IPS-20b (cell line): ENCODE data around the gene NR6A1.

Source experiments
- H3K27ac ChIP-seq: one replicate; pipeline ENCODE4 v1.5.1; 2013; ENCODE audit warnings: low read length
- H3K27me3 ChIP-seq: 2 replicates; pipeline ENCODE4 v1.6.1; 2013; ENCODE audit warnings: mild to moderate bottlenecking, low read length, inconsistent platforms; ENCODE audit not compliant: insufficient read depth
- H3K36me3 ChIP-seq: 2 replicates; pipeline ENCODE4 v1.6.1; 2013; ENCODE audit warnings: low read depth, mild to moderate bottlenecking, inconsistent platforms, low read length, moderate library complexity; ENCODE audit not compliant: insufficient read depth
- H3K4me1 ChIP-seq: 2 replicates; pipeline ENCODE4 v1.6.1; 2013; ENCODE audit warnings: mild to moderate bottlenecking, control low read depth, inconsistent platforms, low read length, moderate library complexity; ENCODE audit not compliant: insufficient read depth
- H3K4me3 ChIP-seq: 2 replicates; pipeline ENCODE4 v1.5.1; 2013; ENCODE audit warnings: mild to moderate bottlenecking, low read length, inconsistent platforms
- H3K9ac ChIP-seq: 2 replicates; pipeline ENCODE4 v1.6.1; 2013; ENCODE audit warnings: low read depth, mild to moderate bottlenecking, inconsistent platforms, low read length, moderate library complexity
- H3K9me3 ChIP-seq: 2 replicates; pipeline ENCODE4 v1.6.1; 2013; ENCODE audit warnings: mild to moderate bottlenecking, low read depth, low read length, inconsistent platforms; ENCODE audit not compliant: insufficient read depth

The NR6A1 gene

GRCh38 chr9:124541824-124542223, 229.3 kb downstream of the NR6A1 start:
- Histone ChIP-seq H3K4me1 (peaks cover 4% of the 10 kb centered on the region; the same call in 1 of the 2 replicates), H3K9me3 (no peaks in the 10 kb centered on the region), H3K27me3 (no peaks in the 10 kb centered on the region), H3K27ac (no peak overlapping the region), H3K4me3 (no peak overlapping the region), H3K9ac (no peak overlapping the region), H3K36me3 (peaks cover 63% of the 10 kb centered on the region)

- Histone ChIP-seq H3K4me3 (no peak overlapping the region), H3K4me1 (no peaks in the 10 kb centered on the region), H3K9ac (no peak overlapping the region), H3K9me3 (no peaks in the 10 kb centered on the region), H3K36me3 (peaks cover 75% of the 10 kb centered on the region), H3K27ac (no peak overlapping the region), H3K27me3 (no peaks in the 10 kb centered on the region)
Observed at GRCh38 chr9:124537926-124538325, 233.2 kb downstream of the NR6A1 start.

DNA sequence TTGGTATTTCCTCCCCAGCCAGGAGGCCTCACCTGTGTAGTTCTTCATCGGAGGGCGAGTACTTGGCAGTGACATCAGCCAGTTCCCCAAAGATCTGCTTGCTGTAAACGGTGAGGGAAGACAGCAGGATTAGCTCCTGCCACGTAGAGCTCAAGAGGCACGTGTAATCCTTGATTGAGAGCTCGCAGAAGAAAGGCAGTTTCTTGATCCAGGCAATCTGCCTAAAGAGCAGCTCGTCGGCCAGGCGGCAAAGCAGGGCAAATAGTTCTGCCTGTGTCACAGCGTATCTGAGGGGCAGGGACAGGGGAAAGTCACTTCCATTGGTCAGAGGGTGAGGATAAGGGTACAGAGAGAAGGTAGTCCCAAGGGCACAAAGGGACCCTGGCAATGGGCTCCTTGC, 235.3 kb downstream of the NR6A1 start:
- no peak overlapping the region for H3K9ac ChIP-seq
- no peak overlapping the region for H3K27ac ChIP-seq
- H3K36me3 ChIP-seq, result peaks cover 82% of the 10 kb centered on the region
- H3K4me3 ChIP-seq, result no peak overlapping the region
- H3K27me3 ChIP-seq, result no peaks in the 10 kb centered on the region
- H3K9me3 ChIP-seq, result no peaks in the 10 kb centered on the region
- H3K4me1 ChIP-seq, result no peaks in the 10 kb centered on the region

- H3K4me1 ChIP-seq, result no peaks in the 10 kb centered on the region
- H3K27ac ChIP-seq, result no peak overlapping the region
- peaks cover 77% of the 10 kb centered on the region for H3K36me3 ChIP-seq
- H3K9ac ChIP-seq, result no peak overlapping the region
- no peaks in the 10 kb centered on the region for H3K9me3 ChIP-seq
- H3K27me3 ChIP-seq, result no peaks in the 10 kb centered on the region
- H3K4me3 ChIP-seq, result no peak overlapping the region
Observed at GRCh38 chr9:124532897-124533296, 238.2 kb downstream of the NR6A1 start.

GRCh38 chr9:124531115-124531514, 240.0 kb downstream of the NR6A1 start:
- H3K4me1 ChIP-seq, result no peaks in the 10 kb centered on the region
- no peaks in the 10 kb centered on the region for H3K27me3 ChIP-seq
- no peaks in the 10 kb centered on the region for H3K9me3 ChIP-seq
- H3K36me3 ChIP-seq, result peaks cover 86% of the 10 kb centered on the region
- no peak overlapping the region for H3K27ac ChIP-seq
- no peak overlapping the region for H3K9ac ChIP-seq
- H3K4me3 ChIP-seq, result no peak overlapping the region

DNA sequence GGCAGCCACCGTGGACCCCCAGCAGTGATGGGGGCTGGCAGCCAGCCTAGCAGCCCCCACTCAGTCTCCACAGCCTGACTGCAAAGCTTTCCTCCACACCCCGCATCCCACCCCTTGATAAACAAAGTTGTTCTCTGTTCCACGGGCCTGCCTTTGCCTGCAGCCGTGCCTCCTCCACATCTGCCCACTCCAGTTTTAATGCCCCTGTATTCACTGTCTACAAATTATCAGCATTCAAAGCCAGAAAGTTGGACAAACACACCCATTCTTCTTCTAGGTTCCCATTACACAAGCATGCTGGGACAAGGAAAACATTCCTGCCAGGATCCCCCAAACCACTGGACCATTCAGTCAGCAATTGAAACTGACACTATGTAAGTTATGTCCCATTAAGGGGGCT, 240.9 kb downstream of the NR6A1 start:
- Histone ChIP-seq H3K27me3 (no peaks in the 10 kb centered on the region), H3K9ac (no peak overlapping the region), H3K4me3 (no peak overlapping the region), H3K36me3 (peaks cover 83% of the 10 kb centered on the region; the same call in 1 of the 2 replicates), H3K4me1 (no peaks in the 10 kb centered on the region), H3K27ac (no peak overlapping the region), H3K9me3 (no peaks in the 10 kb centered on the region)

DNA sequence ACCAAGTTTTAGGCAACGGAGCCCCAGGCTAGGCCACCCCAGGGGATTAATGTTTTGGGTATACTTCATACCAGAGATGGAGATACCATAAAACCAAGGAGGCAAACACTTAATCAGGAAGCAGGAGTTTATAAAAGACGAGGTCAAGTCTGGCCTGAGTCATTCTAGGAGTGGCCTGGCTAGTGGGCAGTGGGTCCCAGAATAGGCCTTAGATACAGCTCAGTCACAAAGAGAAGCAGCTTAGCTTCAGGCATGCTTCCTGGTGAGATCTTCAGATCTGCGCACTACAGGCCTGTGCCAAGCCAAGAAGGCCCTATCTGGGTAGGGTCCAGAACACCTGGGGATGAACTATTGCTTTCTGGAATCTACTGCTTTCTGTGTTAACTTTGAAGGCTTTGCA, 243.3 kb downstream of the NR6A1 start:
- Histone ChIP-seq H3K27me3 (no peaks in the 10 kb centered on the region), H3K27ac (no peak overlapping the region), H3K4me1 (no peaks in the 10 kb centered on the region), H3K36me3 (peaks cover 74% of the 10 kb centered on the region; the same call in 1 of the 2 replicates), H3K9ac (no peak overlapping the region), H3K9me3 (no peaks in the 10 kb centered on the region), H3K4me3 (no peak overlapping the region)

- Histone ChIP-seq H3K4me1 (no peaks in the 10 kb centered on the region), H3K27ac (no peak overlapping the region), H3K27me3 (no peaks in the 10 kb centered on the region), H3K9ac (no peak overlapping the region), H3K9me3 (no peaks in the 10 kb centered on the region), H3K4me3 (no peak overlapping the region), H3K36me3 (peaks cover 71% of the 10 kb centered on the region; the same call in 1 of the 2 replicates)
Observed at GRCh38 chr9:124526174-124526573, 244.9 kb downstream of the NR6A1 start.

DNA sequence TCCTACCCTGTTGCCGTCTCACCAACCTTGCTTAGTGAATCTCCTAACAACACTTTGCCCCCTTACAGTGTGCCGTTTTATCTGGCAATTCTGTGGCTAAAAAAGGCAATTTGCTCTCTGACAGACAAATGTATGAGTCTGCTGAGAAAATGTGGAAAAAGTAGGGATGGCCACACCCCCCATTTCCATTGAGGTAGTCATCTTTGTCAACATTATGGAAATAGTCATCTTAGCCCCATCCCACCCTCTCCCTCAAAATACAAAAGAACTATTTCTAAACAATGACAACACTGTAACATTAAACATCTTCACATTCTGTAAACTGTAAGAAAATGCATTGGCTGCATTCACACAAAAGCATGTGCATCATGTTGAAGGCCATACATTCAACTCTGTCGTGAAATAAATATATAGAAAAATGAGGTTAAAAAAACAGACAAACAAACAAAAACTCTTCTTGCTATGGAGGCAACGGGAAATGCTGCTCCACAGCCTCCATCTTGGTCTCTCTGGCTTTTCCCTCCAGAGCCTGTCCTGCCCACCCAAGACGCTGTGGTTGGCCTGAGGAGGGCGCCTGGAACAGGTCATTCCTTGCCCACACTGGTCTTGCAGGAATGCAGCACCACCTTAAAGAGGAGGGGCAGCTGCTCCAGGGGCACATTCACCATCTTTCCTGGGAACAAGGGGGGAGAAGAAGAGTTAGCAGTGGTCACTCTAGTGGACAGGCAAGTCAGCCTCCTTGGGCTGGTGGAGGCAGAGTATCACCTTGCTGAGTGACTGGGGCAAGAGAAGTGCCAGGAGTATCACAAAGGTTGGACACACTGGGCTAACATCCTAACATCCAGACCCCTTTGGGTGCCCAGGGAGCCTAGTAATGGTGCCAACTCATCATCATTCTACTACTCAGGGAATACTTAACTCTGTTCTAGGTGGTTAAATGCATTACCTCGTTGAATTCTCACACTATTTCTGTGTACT, 248.7 kb downstream of the NR6A1 start:
- H3K27ac ChIP-seq, result no peak overlapping the region
- H3K36me3 ChIP-seq, result peaks cover 62% of the 10 kb centered on the region

DNA sequence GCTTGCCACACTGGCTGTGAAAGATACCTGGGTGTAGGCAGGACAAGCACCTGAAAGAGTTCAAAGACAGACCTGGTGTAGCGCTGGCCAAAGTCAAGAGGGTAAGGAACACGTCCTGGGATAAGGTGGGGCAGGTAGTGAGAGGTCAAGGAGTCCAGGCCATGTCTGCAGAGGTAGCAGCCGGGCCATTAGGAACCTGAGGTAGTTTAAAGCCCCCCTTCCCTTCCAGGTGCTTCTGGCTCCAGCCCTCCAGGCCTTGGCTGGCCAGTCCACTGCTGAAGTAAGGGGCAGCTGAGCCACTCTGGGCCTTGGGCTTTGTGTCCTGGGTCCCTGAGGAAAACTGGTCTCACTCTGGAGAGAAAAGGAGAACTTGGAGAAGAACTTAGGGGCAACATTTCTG, 250.0 kb downstream of the NR6A1 start:
- H3K4me1 ChIP-seq, result no peaks in the 10 kb centered on the region
- no peaks in the 10 kb centered on the region for H3K9me3 ChIP-seq
- no peak overlapping the region for H3K27ac ChIP-seq
- H3K36me3 ChIP-seq, result peaks cover 49% of the 10 kb centered on the region
- no peak overlapping the region for H3K9ac ChIP-seq
- no peaks in the 10 kb centered on the region for H3K27me3 ChIP-seq
- H3K4me3 ChIP-seq, result no peak overlapping the region

More for the DNA sequence above, 248.7 kb downstream of the NR6A1 start:
- Histone ChIP-seq H3K4me1 (no peaks in the 10 kb centered on the region), H3K4me3 (no peak overlapping the region), H3K9me3 (no peaks in the 10 kb centered on the region), H3K9ac (no peak overlapping the region), H3K27me3 (no peaks in the 10 kb centered on the region)

GRCh38 chr9:124520206-124520596, 250.9 kb downstream of the NR6A1 start:
- Histone ChIP-seq H3K27ac (no peak overlapping the region), H3K27me3 (no peaks in the 10 kb centered on the region), H3K9me3 (no peaks in the 10 kb centered on the region), H3K9ac (no peak overlapping the region), H3K4me1 (no peaks in the 10 kb centered on the region), H3K36me3 (peaks cover 43% of the 10 kb centered on the region), H3K4me3 (no peak overlapping the region)

DNA sequence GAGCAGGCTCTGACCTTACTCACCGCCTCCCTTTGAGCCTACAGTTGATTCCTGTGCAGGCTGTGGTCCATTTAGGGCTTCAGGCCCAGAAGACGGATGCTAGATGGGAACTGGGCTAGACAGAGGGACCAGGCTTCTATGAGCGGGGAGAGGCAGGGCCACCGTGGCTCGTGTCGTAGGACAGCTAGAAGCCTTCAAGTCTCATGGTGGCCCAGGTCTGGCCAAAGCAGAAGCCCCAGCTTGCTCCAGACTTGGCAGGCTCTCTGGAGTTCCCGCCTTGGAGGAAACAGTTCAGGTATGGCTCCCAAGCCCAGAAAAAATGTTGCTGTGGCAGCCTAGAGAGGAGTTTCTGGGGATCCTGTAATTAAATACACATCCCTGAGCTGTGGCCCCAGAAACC, 253.0 kb downstream of the NR6A1 start:
- Histone ChIP-seq H3K9ac (no peak overlapping the region), H3K4me3 (no peak overlapping the region), H3K4me1 (no peaks in the 10 kb centered on the region), H3K9me3 (no peaks in the 10 kb centered on the region), H3K27ac (no peak overlapping the region), H3K27me3 (no peaks in the 10 kb centered on the region), H3K36me3 (peaks cover 33% of the 10 kb centered on the region)
